GM18861 (cell line): Measurements from ENCODE around the gene SURF4.

Experiments
- ATAC-seq: cut with Tn5 transposase; IDR thresholded peaks from one replicate; pipeline ENCODE4 v1.9.1; 2021; ENCODE audit not compliant: unreplicated experiment

SURF4 gene

GRCh38 chr9:133375724-133376654 lies at the start of gene SURF4, which contains the start of gene STKLD1:
SURF4 (minus strand) TSS chr9:133376060; CDS start chr9:133375969, 91 bp downstream.
STKLD1 (plus strand) TSS chr9:133376366; CDS start chr9:133376474, 108 bp downstream.
- peak; percentile 85 for ATAC-seq

- ATAC-seq, result no peak
Observed at GRCh38 chr9:133425049-133425632, 49.3 kb upstream of the SURF4 start.

- no peak for ATAC-seq
Observed at GRCh38 chr9:133424187-133424586, 48.3 kb upstream of the SURF4 start.

- ATAC-seq, result no peak
Observed at GRCh38 chr9:133423216-133423615, 47.4 kb upstream of the SURF4 start.

- no peak for ATAC-seq
Observed at GRCh38 chr9:133421615-133422542, 46.0 kb upstream of the SURF4 start, which contains the start of gene ADAMTS13. ADAMTS13 (plus strand) TSS chr9:133422367; CDS start chr9:133422444, 77 bp downstream.

- no peak for ATAC-seq
Observed at GRCh38 chr9:133420392-133420827, 44.5 kb upstream of the SURF4 start.

- no peak for ATAC-seq
Observed at GRCh38 chr9:133419005-133419404, 43.1 kb upstream of the SURF4 start.

- ATAC-seq, result peak; percentile 63
Observed at GRCh38 chr9:133417541-133418461, 41.9 kb upstream of the SURF4 start, which contains the start of gene REXO4. REXO4 (minus strand) TSS chr9:133418010; CDS start chr9:133417844, 166 bp downstream.

GRCh38 chr9:133415170-133415569 lies 39.3 kb upstream of the SURF4 start:
- no peak for ATAC-seq

GRCh38 chr9:133408042-133408441 lies 32.2 kb upstream of the SURF4 start:
- no peak for ATAC-seq

- no peak for ATAC-seq
Observed at GRCh38 chr9:133406480-133407307, 30.8 kb upstream of the SURF4 start.

- no peak for ATAC-seq
Observed at GRCh38 chr9:133405508-133406438, 29.9 kb upstream of the SURF4 start.

GRCh38 chr9:133404454-133405002 lies 28.7 kb upstream of the SURF4 start:
- ATAC-seq, result no peak

- no peak for ATAC-seq
Observed at GRCh38 chr9:133403766-133404453, 28.1 kb upstream of the SURF4 start.

GRCh38 chr9:133402689-133403088 lies 26.8 kb upstream of the SURF4 start:
- no peak for ATAC-seq

GRCh38 chr9:133401588-133401987 lies 25.7 kb upstream of the SURF4 start:
- no peak for ATAC-seq

- no peak for ATAC-seq
Observed at GRCh38 chr9:133400292-133400691, 24.4 kb upstream of the SURF4 start.
